Measurements from ENCODE around the gene FGD2. TPM values are rescaled to one million over a fixed set of nuclear protein-coding genes. Genes with fewer than 3 reads are reported as not detected.

The FGD2 gene
- total RNA-seq, 1 experiment from 2014 or later: not detected

- Histone ChIP-seq H3K27ac (ENCODE audit: low read depth, low read length, poor library complexity, severe bottlenecking) (no peak overlapping the region), H3K4me3 (ENCODE audit: low read depth, low read length, poor library complexity, severe bottlenecking) (no peak overlapping the region), H3K9me3 (ENCODE audit: low read depth, low read length, poor library complexity, severe bottlenecking) (no peaks in the 10 kb centered on the region), H3K4me1 (ENCODE audit: insufficient read depth, low read length, poor library complexity, severe bottlenecking) (no peaks in the 10 kb centered on the region), H3K27me3 (replicated peaks; ENCODE audit: insufficient read depth, low read depth, low read length, poor library complexity) (no peaks in the 10 kb centered on the region), H3K36me3 (ENCODE audit: insufficient read depth, low read length, poor library complexity, severe bottlenecking) (no peaks in the 10 kb centered on the region)
- ChIA-PET CTCF (no interaction called here), POLR2A (ENCODE audit: low non-redundant PET) (no interaction called here)
- TF ChIP-seq EZH2 (IDR thresholded peaks at IDR 0.05; ENCODE audit: borderline replicate concordance, low read depth, low read length, poor library complexity, severe bottlenecking) (no peak), CTCF (conservative IDR thresholded peaks at IDR 0.05; ENCODE audit: low read depth, low read length) (no peak)
- BruUV-seq (replicated peaks): no TSS peak
- DNase-seq (ENCODE audit: low spot score): no peak
- intact Hi-C loops (cut with micrococcal nuclease; ENCODE audit: unreplicated experiment): no loop called here
Observed at GRCh38 chr6:37072526-37072925, 67.1 kb downstream of the FGD2 start.

GRCh38 chr6:37074053-37074827 lies 68.8 kb downstream of the FGD2 start:
- H3K36me3 ChIP-seq (ENCODE audit: insufficient read depth, low read length, poor library complexity, severe bottlenecking): no peaks in the 10 kb centered on the region
- no TSS peak for BruUV-seq (replicated peaks)
- no peaks in the 10 kb centered on the region for H3K9me3 ChIP-seq (ENCODE audit: low read depth, low read length, poor library complexity, severe bottlenecking)
- intact Hi-C loops (cut with micrococcal nuclease; ENCODE audit: unreplicated experiment): no loop called here
- no peak for TF ChIP-seq EZH2 (IDR thresholded peaks at IDR 0.05; ENCODE audit: borderline replicate concordance, low read depth, low read length, poor library complexity, severe bottlenecking)
- TF ChIP-seq CTCF (conservative IDR thresholded peaks at IDR 0.05; ENCODE audit: low read depth, low read length): no peak
- no peak overlapping the region for H3K27ac ChIP-seq (ENCODE audit: low read depth, low read length, poor library complexity, severe bottlenecking)
- DNase-seq (ENCODE audit: low spot score): no peak
- no peaks in the 10 kb centered on the region for H3K27me3 ChIP-seq (replicated peaks; ENCODE audit: insufficient read depth, low read depth, low read length, poor library complexity)
- no peaks in the 10 kb centered on the region for H3K4me1 ChIP-seq (ENCODE audit: insufficient read depth, low read length, poor library complexity, severe bottlenecking)
- CTCF ChIA-PET: no interaction called here
- POLR2A ChIA-PET (ENCODE audit: low non-redundant PET): no interaction called here
- H3K4me3 ChIP-seq (ENCODE audit: low read depth, low read length, poor library complexity, severe bottlenecking): no peak overlapping the region

- H3K4me3 ChIP-seq (ENCODE audit: low read depth, low read length, poor library complexity, severe bottlenecking): no peak overlapping the region
- BruUV-seq (replicated peaks): no TSS peak
- ChIA-PET CTCF (no interaction called here), POLR2A (ENCODE audit: low non-redundant PET) (no interaction called here)
- intact Hi-C loops (cut with micrococcal nuclease; ENCODE audit: unreplicated experiment): no loop called here
- no peak for DNase-seq (ENCODE audit: low spot score)
- H3K36me3 ChIP-seq (ENCODE audit: insufficient read depth, low read length, poor library complexity, severe bottlenecking): no peaks in the 10 kb centered on the region
- no peaks in the 10 kb centered on the region for H3K9me3 ChIP-seq (ENCODE audit: low read depth, low read length, poor library complexity, severe bottlenecking)
- no peak overlapping the region for H3K27ac ChIP-seq (ENCODE audit: low read depth, low read length, poor library complexity, severe bottlenecking)
- H3K4me1 ChIP-seq (ENCODE audit: insufficient read depth, low read length, poor library complexity, severe bottlenecking): no peaks in the 10 kb centered on the region
- no peaks in the 10 kb centered on the region for H3K27me3 ChIP-seq (replicated peaks; ENCODE audit: insufficient read depth, low read depth, low read length, poor library complexity)
- TF ChIP-seq CTCF (conservative IDR thresholded peaks at IDR 0.05; ENCODE audit: low read depth, low read length): no peak
- no peak for TF ChIP-seq EZH2 (IDR thresholded peaks at IDR 0.05; ENCODE audit: borderline replicate concordance, low read depth, low read length, poor library complexity, severe bottlenecking)
Observed at GRCh38 chr6:37077191-37077904, 71.9 kb downstream of the FGD2 start.
